HepG2 (cell line): ENCODE results near the gene KRTAP5-1. TPM values are rescaled to one million over a fixed set of nuclear protein-coding genes. Genes with fewer than 3 reads are reported as not detected.
A peak's percentile ranks its signal among the peaks of the same experiment; 100 is the strongest.

Experiments used
- AHDC1 ChIP-seq: sonication (generic); formaldehyde crosslinking; IDR thresholded peaks from 2 replicates; pipeline ENCODE4 v1.5.1; 2020; ENCODE audit warnings: mild to moderate bottlenecking, missing genetic modification reagents, borderline replicate concordance
- ATF3 ChIP-seq: sonication (generic); formaldehyde crosslinking; IDR thresholded peaks from 2 replicates; pipeline ENCODE4 v1.4.0; 2020; ENCODE audit warnings: missing genetic modification reagents
- CHCHD3 ChIP-seq: sonication (generic); formaldehyde crosslinking; IDR thresholded peaks from 2 replicates; pipeline ENCODE4 v1.8.0; 2022; ENCODE audit warnings: mild to moderate bottlenecking, missing genetic modification reagents, moderate library complexity
- HNRNPL ChIP-seq: fragments of 200-400 bp; formaldehyde crosslinking; IDR thresholded peaks from 2 replicates; pipeline ENCODE4 v1.6.1; 2017; ENCODE audit warnings: mild to moderate bottlenecking, low read depth, low read length
- IRX3 ChIP-seq: sonication (generic); formaldehyde crosslinking; IDR thresholded peaks from 2 replicates; pipeline ENCODE4 v1.8.1; 2023; ENCODE audit warnings: mild to moderate bottlenecking, low read depth, missing genetic modification reagents, borderline replicate concordance
- NAIF1 ChIP-seq: sonication (generic); formaldehyde crosslinking; IDR thresholded peaks from 2 replicates; pipeline ENCODE4 v1.5.0; 2020; ENCODE audit warnings: mild to moderate bottlenecking, missing genetic modification reagents, borderline replicate concordance
- NCOA1 ChIP-seq: sonication (generic); formaldehyde crosslinking; IDR thresholded peaks from 2 replicates; pipeline ENCODE4 v1.9.0; 2021; ENCODE audit warnings: missing genetic modification reagents
- PAX8 ChIP-seq: sonication (generic); formaldehyde crosslinking; IDR thresholded peaks from 2 replicates; pipeline ENCODE4 v1.8.0; 2022; ENCODE audit warnings: mild to moderate bottlenecking, missing genetic modification reagents, borderline replicate concordance
- RAD21 ChIP-seq: fragments of 450-650 bp; formaldehyde crosslinking; IDR thresholded peaks from 2 replicates; pipeline ENCODE4 v1.5.0; 2020; ENCODE audit warnings: mild to moderate bottlenecking
- TMF1 ChIP-seq: sonication (generic); formaldehyde crosslinking; IDR thresholded peaks from 2 replicates; pipeline ENCODE4 v1.8.1; 2022; ENCODE audit warnings: low read depth, missing genetic modification reagents
- ZBTB1 ChIP-seq: sonication (generic); formaldehyde crosslinking; IDR thresholded peaks from 2 replicates; pipeline ENCODE4 v1.4.0; 2020; ENCODE audit warnings: missing genetic modification reagents, borderline replicate concordance
- polyA plus RNA-seq, 8 experiments: library from polyadenylated mRNA; depleted of rRNA in 3 of 8; stranded (reverse) in 7 of 8; unstranded in 1 of 8; fragments of >200 nt; fragmentation: Illumina TruSeq in 4 of 8; extraction: Trizol in 4 of 8; gene quantifications; 2 replicates each; pipeline versions ENCODE4 v1.2.1 to v1.2.3, GENCODE V29; 2011 to 2016; ENCODE audit warnings: low read depth in 4 of 8, missing spikeins in 1 of 8, mixed read lengths in 1 of 8; ENCODE audit not compliant: insufficient read depth in 1 of 8
- total RNA-seq, 5 experiments: library from RNA; depleted of rRNA; stranded (reverse); fragments of >200 nt; fragmentation: Illumina TruSeq; extraction: Trizol; gene quantifications; 2 replicates each; pipeline ENCODE4 v1.2.3, GENCODE V29; 2016; ENCODE audit warnings: low read depth in 1 of 5
- TF ChIP-seq, protein P1 (sequence below): sonication (generic); formaldehyde crosslinking; IDR thresholded peaks from one replicate; pipeline ENCODE4 v1.5.1; 2020; ENCODE audit warnings: mild to moderate bottlenecking, missing genetic modification reagents; ENCODE audit errors: not compliant biosample characterization

The KRTAP5-1 gene
- total and polyA plus RNA-seq, 2 of the 13 experiments (the other 11 are each of a cell fraction or from before 2014, with no cell fraction given): not detected

DNA sequence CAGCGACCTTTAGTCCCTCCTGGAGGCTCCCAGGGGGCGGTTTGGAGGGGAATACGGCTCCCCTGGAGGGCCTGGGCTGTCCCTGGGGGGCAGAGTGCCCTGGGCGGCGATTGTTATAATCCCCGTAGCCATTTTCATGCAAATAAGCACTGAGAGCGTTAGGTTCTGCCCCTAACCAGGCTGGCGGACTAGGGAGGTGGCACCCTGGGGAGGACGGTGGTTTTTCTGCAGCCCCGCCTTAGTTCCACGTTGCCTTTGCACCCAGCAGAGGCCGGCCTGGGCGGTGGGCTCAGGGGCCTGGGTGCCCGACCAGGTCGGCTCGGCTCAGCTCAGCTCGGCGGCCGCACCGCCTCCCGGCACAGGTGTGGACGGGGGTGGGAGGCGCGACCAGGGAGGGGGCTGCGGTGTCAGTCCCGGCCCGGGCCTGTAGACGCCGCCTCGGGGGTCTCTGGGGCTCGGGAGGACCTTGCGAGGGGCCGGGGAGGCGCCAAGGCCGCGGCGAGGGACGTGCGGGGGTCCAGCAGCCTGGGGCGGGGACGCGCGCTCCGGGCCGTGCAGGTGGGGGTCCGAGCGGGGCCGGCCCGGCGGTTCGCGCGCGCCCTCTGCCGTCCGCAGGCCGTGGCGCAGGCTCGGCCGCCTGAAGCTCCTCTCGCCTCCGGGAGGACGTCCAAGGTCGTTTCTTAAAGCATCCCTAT is 10.7 kb downstream of the KRTAP5-1 start (continued):
- TF ChIP-seq, protein P1, sequence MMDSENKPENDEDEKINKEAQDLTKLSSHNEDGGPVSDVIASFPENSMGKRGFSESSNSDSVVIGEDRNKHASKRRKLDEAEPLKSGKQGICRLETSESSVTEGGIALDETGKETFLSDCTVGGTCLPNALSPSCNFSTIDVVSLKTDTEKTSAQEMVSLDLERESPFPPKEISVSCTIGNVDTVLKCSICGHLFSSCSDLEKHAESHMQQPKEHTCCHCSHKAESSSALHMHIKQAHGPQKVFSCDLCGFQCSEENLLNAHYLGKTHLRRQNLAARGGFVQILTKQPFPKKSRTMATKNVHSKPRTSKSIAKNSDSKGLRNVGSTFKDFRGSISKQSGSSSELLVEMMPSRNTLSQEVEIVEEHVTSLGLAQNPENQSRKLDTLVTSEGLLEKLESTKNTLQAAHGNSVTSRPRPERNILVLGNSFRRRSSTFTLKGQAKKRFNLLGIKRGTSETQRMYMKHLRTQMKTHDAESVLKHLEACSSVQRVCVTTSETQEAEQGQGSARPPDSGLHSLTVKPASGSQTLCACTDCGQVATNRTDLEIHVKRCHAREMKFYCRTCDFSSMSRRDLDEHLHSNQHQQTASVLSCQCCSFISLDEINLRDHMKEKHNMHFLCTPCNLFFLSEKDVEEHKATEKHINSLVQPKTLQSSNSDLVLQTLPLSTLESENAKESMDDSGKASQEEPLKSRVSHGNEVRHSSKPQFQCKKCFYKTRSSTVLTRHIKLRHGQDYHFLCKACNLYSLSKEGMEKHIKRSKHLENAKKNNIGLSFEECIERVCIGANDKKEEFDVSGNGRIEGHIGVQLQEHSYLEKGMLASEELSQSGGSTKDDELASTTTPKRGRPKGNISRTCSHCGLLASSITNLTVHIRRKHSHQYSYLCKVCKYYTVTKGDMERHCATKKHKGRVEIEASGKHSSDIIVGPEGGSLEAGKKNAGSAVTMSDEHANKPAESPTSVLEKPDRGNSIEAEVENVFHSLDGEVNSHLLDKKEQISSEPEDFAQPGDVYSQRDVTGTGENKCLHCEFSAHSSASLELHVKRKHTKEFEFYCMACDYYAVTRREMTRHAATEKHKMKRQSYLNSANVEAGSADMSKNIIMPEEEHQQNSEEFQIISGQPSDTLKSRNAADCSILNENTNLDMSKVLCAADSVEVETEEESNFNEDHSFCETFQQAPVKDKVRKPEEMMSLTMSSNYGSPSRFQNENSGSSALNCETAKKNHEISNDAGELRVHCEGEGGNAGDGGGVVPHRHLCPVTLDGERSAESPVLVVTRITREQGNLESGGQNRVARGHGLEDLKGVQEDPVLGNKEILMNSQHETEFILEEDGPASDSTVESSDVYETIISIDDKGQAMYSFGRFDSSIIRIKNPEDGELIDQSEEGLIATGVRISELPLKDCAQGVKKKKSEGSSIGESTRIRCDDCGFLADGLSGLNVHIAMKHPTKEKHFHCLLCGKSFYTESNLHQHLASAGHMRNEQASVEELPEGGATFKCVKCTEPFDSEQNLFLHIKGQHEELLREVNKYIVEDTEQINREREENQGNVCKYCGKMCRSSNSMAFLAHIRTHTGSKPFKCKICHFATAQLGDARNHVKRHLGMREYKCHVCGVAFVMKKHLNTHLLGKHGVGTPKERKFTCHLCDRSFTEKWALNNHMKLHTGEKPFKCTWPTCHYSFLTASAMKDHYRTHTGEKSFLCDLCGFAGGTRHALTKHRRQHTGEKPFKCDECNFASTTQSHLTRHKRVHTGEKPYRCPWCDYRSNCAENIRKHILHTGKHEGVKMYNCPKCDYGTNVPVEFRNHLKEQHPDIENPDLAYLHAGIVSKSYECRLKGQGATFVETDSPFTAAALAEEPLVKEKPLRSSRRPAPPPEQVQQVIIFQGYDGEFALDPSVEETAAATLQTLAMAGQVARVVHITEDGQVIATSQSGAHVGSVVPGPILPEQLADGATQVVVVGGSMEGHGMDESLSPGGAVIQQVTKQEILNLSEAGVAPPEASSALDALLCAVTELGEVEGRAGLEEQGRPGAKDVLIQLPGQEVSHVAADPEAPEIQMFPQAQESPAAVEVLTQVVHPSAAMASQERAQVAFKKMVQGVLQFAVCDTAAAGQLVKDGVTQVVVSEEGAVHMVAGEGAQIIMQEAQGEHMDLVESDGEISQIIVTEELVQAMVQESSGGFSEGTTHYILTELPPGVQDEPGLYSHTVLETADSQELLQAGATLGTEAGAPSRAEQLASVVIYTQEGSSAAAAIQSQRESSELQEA: no peak
- no peak for TF ChIP-seq PAX8 (CRISPR knock-in tag)
- TF ChIP-seq RAD21 (CRISPR knock-in tag): peak; percentile 94
- no peak for TF ChIP-seq TMF1 (CRISPR knock-in tag)
- no peak for TF ChIP-seq CHCHD3 (CRISPR knock-in tag)
- TF ChIP-seq ATF3: no peak
- TF ChIP-seq HNRNPL: peak; percentile 90
- TF ChIP-seq IRX3: no peak
- TF ChIP-seq NAIF1 (CRISPR knock-in tag): no peak
- TF ChIP-seq ZBTB1: no peak
- TF ChIP-seq AHDC1 (CRISPR knock-in tag): no peak
- no peak for TF ChIP-seq NCOA1
